ENCODE data around the gene CYP4V2.
"Not testable (repeated sequence)": the region's sequence is repeated elsewhere in the genome, so short reads cannot be mapped to it uniquely, and the experiment has no call there.

The CYP4V2 gene

DNA sequence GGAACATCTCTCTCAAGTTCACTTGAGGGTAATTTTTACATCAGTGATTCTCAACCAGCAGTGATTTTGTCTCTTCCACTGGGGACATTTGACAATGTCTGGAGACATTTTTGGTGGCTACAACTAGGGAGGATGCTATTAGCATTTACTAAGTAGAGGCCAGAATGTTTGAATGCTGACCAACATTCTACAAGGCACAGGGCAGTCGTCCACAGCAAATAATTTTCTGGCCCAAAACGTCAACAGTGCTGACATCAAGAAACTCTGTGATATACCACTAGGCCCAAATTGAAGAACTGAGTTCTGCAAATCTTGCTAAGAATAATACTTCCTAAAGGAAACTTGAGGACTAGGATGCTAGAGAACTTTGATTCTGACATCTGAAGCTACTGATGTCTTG, 43.0 kb downstream of the CYP4V2 start:
- no peak for DNase-seq (ENCODE audit: low spot score)

- no peak for DNase-seq (ENCODE audit: low spot score)
Measured at GRCh38 chr4:186236126-186236525, 44.8 kb downstream of the CYP4V2 start.

DNA sequence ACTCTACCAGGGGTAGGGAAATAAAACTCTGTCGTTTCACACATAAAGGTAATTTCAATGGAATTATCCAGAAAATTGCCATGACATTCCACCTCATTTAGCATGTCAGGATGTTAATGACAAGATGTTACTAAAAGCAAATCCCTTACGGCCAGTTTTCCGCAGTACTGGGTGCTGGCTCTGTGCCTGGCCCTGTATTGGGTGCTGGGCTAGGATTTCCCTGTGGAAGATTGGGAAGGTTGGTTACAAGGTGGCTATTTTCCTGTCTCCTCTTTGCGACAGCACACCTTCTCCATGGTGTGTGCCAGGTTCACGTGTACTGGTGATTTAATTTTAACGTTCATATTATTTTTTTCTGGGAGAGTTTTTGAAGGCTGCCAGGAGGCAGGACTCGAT, 49.1 kb downstream of the CYP4V2 start:
- no peak for DNase-seq (ENCODE audit: low spot score)

GRCh38 chr4:186240848-186241491, 49.6 kb downstream of the CYP4V2 start:
- no peak for DNase-seq (ENCODE audit: low spot score)

- DNase-seq (ENCODE audit: low spot score) = no peak
Measured at GRCh38 chr4:186241616-186242015, 50.2 kb downstream of the CYP4V2 start.

GRCh38 chr4:186242031-186242430, 50.7 kb downstream of the CYP4V2 start:
- DNase-seq (ENCODE audit: low spot score) = not testable (repeated sequence)

DNA sequence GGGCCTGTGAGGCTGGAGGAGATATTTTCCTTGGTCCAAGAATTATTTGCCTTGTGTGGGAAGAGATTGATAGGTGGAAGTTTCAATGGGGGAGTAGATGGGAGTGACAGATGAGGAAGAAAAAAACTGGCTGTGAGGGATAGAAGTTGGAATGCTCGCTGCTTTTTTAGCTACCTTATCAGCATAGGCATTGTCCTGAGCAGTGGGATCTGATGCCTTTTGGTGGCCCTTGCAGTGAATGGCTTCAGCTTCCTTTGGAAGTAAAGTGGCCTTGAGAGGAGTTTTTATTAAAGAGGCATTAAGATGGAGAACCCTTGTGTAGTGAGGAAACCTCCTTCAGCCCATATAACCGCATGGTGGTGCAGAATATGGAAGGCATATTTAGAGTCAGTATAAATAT, 52.0 kb downstream of the CYP4V2 start:
- no peak for DNase-seq (ENCODE audit: low spot score)

DNA sequence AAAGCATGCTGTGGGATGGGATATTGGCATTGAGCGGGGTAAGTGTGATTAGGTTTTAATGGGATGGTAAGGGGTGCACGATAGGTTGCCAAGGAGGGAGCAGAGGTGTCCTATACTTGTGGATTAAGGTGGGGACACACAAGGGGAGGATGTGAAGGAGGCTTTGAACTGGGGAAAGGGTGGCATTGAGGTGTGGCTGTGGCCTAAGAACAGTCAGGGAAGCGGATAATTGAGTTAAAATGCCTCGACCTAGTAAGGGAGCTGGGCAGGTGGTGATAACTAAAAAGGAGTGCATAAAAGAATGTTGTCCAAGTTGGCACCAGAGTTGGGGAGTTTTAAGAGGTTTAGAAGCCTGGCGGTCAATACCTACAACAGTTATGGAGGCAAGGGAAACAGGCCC, 53.5 kb downstream of the CYP4V2 start:
- DNase-seq (ENCODE audit: low spot score) = no peak

DNA sequence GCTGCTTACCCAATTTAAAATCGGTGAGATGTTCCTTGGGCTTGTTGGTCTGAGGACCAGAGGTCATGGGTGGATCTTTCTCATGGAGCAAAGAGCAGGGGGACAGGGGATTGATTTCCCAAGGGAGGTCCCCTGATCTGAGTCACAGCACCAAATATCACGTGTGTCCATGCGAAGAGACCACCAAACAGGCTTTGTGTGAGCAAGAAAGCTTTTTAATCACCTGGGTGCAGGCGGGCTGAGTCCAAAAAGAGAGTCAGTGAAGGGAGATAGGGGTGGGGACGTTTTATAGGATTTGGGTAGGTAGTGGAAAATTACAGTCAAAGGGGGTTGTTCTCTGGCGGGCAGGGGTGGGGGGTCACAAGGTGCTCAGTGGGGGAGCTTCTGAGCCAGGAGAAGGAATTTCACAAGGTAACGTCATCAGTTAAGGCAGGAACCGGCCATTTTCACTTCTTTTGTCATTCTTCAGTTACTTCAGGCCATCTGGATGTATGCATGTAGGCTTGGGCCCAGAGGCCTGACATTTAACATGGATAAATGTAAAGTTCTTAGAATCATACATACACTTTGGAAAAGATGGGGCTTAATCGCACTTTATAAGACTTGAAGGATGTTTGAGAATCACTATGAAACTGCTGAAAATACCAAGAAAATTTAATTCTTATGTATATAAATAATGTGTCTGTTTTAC, 55.8 kb downstream of the CYP4V2 start:
- not testable (repeated sequence) for DNase-seq (ENCODE audit: low spot score)

DNA sequence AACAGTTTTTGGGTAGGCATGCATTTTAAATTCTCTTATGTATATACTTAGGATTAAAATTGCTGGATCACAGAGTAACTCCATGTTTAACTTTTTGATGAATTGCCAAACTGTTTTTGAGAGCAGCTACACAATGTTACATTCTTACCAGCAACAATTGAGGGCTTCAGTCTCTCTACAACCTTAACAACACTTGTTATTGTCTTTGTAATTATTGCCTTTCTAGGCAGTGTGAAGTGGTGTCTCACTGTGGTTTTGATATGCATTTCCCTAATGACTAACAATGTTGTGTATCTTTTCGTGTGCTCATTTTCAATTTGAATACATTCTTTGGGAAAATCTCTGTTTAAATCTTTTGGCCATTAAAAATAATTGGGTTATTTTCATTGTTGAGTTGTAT, 57.3 kb downstream of the CYP4V2 start:
- no peak for DNase-seq (ENCODE audit: low spot score)

- no peak for DNase-seq (ENCODE audit: low spot score)
Measured at GRCh38 chr4:186249785-186250754, 58.7 kb downstream of the CYP4V2 start.

DNA sequence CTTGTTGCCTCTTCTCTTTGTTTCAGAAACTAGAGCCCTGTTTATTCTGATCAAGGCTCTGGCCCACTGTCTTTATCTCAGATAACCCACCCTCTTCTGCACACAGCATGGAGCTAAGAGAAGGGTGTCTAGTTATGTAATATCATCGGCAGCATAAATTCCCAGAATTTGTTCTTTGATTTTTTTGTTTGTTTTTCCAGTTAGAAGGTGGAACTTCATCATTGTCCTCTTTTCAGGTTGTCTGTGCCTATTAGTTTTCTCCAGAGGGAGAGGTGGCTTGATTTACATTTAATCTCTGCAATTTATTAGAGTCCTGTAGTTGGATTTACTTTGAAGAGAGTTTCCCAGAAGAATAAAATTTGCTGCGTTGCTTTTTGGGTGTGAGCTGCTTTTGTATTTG, 59.4 kb downstream of the CYP4V2 start:
- DNase-seq (ENCODE audit: low spot score) = no peak

GRCh38 chr4:186255122-186255521, 63.8 kb downstream of the CYP4V2 start:
- DNase-seq (ENCODE audit: low spot score) = no peak

DNA sequence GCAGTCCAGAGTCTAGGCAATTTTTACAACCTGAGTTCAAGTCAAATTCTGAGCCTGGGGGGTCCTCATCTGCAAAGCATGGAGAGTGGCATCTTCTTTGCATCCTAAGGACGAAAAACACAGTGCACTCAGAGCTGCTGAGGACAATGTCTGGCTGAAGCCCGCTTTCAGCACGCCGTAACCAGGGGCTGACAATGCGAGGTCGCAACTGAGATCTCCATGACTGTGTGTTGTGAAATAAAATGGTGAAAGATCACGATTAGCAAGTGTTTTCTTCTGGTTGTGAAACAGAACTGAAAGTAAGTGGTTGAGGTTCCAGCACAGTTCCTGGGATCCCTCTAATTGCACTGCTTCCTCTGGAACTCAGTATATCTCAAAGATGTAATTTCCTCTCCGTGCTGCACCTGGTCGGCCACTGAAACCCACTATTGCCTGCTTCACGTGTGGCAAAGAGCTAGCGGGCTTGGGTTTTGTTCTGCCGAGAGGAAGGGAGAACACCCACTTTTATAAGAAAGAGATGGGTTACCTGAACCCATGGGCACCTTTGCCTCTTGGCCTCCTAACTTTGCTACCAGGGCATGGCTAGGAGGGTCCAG, 66.9 kb downstream of the CYP4V2 start:
- no peak for DNase-seq (ENCODE audit: low spot score)

DNA sequence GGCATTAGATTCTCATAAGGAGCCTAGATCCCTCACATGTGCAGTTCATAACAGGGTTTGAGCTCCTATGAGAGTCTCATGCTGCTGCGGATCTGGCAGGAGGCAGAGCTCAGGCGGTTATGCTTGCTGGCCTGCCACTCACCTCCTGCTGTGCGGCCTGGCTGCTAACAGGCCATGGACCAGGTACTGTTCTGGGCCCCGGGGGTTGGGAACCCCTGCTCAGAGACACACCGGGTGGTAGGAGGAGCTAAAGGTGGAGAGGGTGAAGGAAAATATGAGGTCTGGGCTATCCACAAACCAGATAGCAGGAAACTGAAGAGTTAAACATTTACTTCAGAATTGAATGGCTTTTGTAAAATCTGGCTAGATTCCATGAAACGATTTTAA, 68.7 kb downstream of the CYP4V2 start:
- no peak for DNase-seq (ENCODE audit: low spot score)

Data from SW480 (cell line).